ENCODE data around the gene NCOA3. TPM values are rescaled to one million over a fixed set of nuclear protein-coding genes. Genes with fewer than 3 reads are reported as not detected.

The NCOA3 gene
- total RNA-seq, 1 donor from 2014 or later = 37.3 TPM

GRCh38 chr20:47642624-47643023, 140.9 kb downstream of the NCOA3 start:
- no peak overlapping the region for H3K4me3 Mint-ChIP-seq
- peaks cover 62% of the 10 kb centered on the region for H3K36me3 Mint-ChIP-seq
- TF ChIP-seq CTCF (conservative IDR thresholded peaks at IDR 0.05) = no peak
- H3K4me1 Mint-ChIP-seq (ENCODE audit: unreplicated experiment) = peaks cover 5% of the 10 kb centered on the region
- H3K27ac Mint-ChIP-seq = peak overlapping the region; percentile 21
- H3K9me3 Mint-ChIP-seq = no peaks in the 10 kb centered on the region
- H3K27me3 Mint-ChIP-seq = no peaks in the 10 kb centered on the region
- no peak for DNase-seq (ENCODE audit: extremely low spot score, unreplicated experiment)

- Mint-ChIP-seq H3K4me1 (ENCODE audit: unreplicated experiment) (peaks cover 10% of the 10 kb centered on the region), H3K36me3 (peaks cover 57% of the 10 kb centered on the region), H3K27ac (no peak overlapping the region), H3K27me3 (no peaks in the 10 kb centered on the region), H3K4me3 (no peak overlapping the region), H3K9me3 (no peaks in the 10 kb centered on the region)
- no peak for DNase-seq (ENCODE audit: extremely low spot score, unreplicated experiment)
- TF ChIP-seq CTCF (conservative IDR thresholded peaks at IDR 0.05) = no peak
These were observed 143.9 kb downstream of the NCOA3 start for GRCh38 chr20:47645632-47646031.

- Mint-ChIP-seq H3K27ac (no peak overlapping the region), H3K36me3 (peaks cover 57% of the 10 kb centered on the region), H3K9me3 (no peaks in the 10 kb centered on the region)
These were observed 146.3 kb downstream of the NCOA3 start for GRCh38 chr20:47647994-47648393.

GRCh38 chr20:47648943-47649342, 147.3 kb downstream of the NCOA3 start:
- TF ChIP-seq CTCF (conservative IDR thresholded peaks at IDR 0.05) = no peak
- H3K4me1 Mint-ChIP-seq (ENCODE audit: unreplicated experiment) = peaks cover 15% of the 10 kb centered on the region
- no peak for DNase-seq (ENCODE audit: extremely low spot score, unreplicated experiment)

More at GRCh38 chr20:47647994-47648393, 146.3 kb downstream of the NCOA3 start:
- no peaks in the 10 kb centered on the region for H3K27me3 Mint-ChIP-seq
- no peak for TF ChIP-seq CTCF (conservative IDR thresholded peaks at IDR 0.05)
- no peak overlapping the region for H3K4me3 Mint-ChIP-seq
- H3K4me1 Mint-ChIP-seq (ENCODE audit: unreplicated experiment) = peaks cover 10% of the 10 kb centered on the region
- no peak for DNase-seq (ENCODE audit: extremely low spot score, unreplicated experiment)

GRCh38 chr20:47652301-47652700, 150.6 kb downstream of the NCOA3 start:
- no peak for DNase-seq (ENCODE audit: extremely low spot score, unreplicated experiment)
- H3K36me3 Mint-ChIP-seq = peaks cover 46% of the 10 kb centered on the region

More at GRCh38 chr20:47648943-47649342, 147.3 kb downstream of the NCOA3 start:
- Mint-ChIP-seq H3K27me3 (no peaks in the 10 kb centered on the region), H3K36me3 (peaks cover 54% of the 10 kb centered on the region), H3K9me3 (no peaks in the 10 kb centered on the region), H3K4me3 (no peak overlapping the region), H3K27ac (no peak overlapping the region)

More at GRCh38 chr20:47652301-47652700, 150.6 kb downstream of the NCOA3 start:
- Mint-ChIP-seq H3K4me3 (no peak overlapping the region), H3K27me3 (no peaks in the 10 kb centered on the region), H3K27ac (no peak overlapping the region), H3K4me1 (ENCODE audit: unreplicated experiment) (peaks cover 17% of the 10 kb centered on the region), H3K9me3 (no peaks in the 10 kb centered on the region)
- no peak for TF ChIP-seq CTCF (conservative IDR thresholded peaks at IDR 0.05)

All from type B pancreatic cell (in vitro differentiated cells).